Neural cell (in vitro differentiated cells): Measurements from ENCODE around the gene H1-8.

ENCODE experiments used
- CTCF ChIP-seq: fragments of 450-650 bp; IDR thresholded peaks from 2 replicates; pipeline ENCODE4 v1.5.1; 2014; ENCODE audit warnings: antibody characterized with exemption, mild to moderate bottlenecking, moderate library complexity; ENCODE audit not compliant: poor library complexity, severe bottlenecking
- EP300 ChIP-seq: fragments of 450-650 bp; conservative IDR thresholded peaks from 2 replicates; pipeline ENCODE4 v1.6.1; 2014; ENCODE audit warnings: antibody characterized with exemption, mild to moderate bottlenecking, moderate library complexity; ENCODE audit not compliant: poor library complexity, severe bottlenecking
- POLR2AphosphoS5 ChIP-seq: IDR thresholded peaks from 2 replicates; pipeline ENCODE4 v1.6.1; 2012
- REST ChIP-seq: IDR thresholded peaks from 2 replicates; pipeline ENCODE4 v1.6.1; 2012; ENCODE audit warnings: borderline replicate concordance
- SMC3 ChIP-seq: fragments of 450-650 bp; conservative IDR thresholded peaks from 2 replicates; pipeline ENCODE4 v1.6.1; 2014; ENCODE audit warnings: antibody characterized with exemption, mild to moderate bottlenecking, moderate library complexity; ENCODE audit not compliant: poor library complexity
- TAF1 ChIP-seq: IDR thresholded peaks from 2 replicates; pipeline ENCODE4 v1.6.1; 2012; ENCODE audit warnings: low read depth

DNA sequence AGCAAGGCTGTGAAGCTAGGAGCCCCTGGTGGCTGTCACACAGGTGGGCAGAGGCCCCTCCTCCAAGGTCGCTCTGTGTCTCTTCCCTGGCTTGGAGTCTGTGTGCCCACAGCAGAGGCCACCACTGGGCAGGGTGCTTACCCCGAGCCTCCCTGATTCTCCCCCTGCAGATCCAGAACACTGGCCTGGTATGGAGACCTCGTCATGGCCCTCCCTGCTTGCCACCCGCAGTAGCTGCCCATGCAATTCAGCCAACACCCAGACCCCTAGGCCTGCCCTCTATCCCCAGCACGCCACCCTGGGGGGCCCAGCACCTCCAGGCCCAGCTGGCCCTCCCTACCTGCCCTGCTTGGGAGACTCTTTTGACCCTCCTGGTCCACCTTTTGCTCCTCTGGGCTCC is 20.0 kb upstream of the H1-8 start:
- TF ChIP-seq SMC3: no peak
- TF ChIP-seq CTCF: no peak
- TF ChIP-seq TAF1: no peak
- no peak for TF ChIP-seq REST
- TF ChIP-seq POLR2AphosphoS5: no peak
- no peak for TF ChIP-seq EP300
